HG02623 (cell line): ENCODE results near the gene CFAP90.

Experiments
- ATAC-seq: cut with Tn5 transposase; IDR thresholded peaks from one replicate; pipeline ENCODE4 v1.9.1; 2021; ENCODE audit warnings: moderate library complexity; ENCODE audit not compliant: unreplicated experiment

Gene CFAP90

GRCh38 chr5:7781899-7782298, 69.0 kb downstream of the CFAP90 start:
- no peak for ATAC-seq
